HL-60 (cell line): ENCODE measurements around the gene MICU1.

Experiments
- DNase-seq, 2 experiments: peaks; one replicate each; pipeline ENCODE4 v3.0.0-alpha.2; 2010 to 2020; ENCODE audit warnings: low read depth in 1 of 2, low spot score in 1 of 2
- H3K27ac ChIP-seq: fragments of 250-450 bp; sonication (Bioruptor Pico); replicated peaks from 2 replicates; pipeline ENCODE4 v1.5.1; 2020; ENCODE audit warnings: mild to moderate bottlenecking, moderate library complexity
- H3K27me3 ChIP-seq: fragments of 250-450 bp; sonication (Bioruptor Pico); 2 replicates; pipeline ENCODE4 v1.5.1; 2021; ENCODE audit warnings: mild to moderate bottlenecking, moderate library complexity; ENCODE audit not compliant: insufficient read depth, poor library complexity, severe bottlenecking
- H3K4me3 ChIP-seq: replicated peaks from 2 replicates; pipeline ENCODE4 v1.5.1; 2011; ENCODE audit warnings: mild to moderate bottlenecking, control low read depth, low read length; ENCODE audit not compliant: insufficient read depth
- CTCF ChIP-seq: IDR thresholded peaks from one replicate; pipeline ENCODE4 v1.5.1; 2011; ENCODE audit warnings: low read length, control low read depth, inconsistent platforms; ENCODE audit not compliant: insufficient read depth
- GABPA ChIP-seq: IDR thresholded peaks from 2 replicates; pipeline ENCODE4 v1.6.1; 2012; ENCODE audit warnings: low read depth
- POLR2AphosphoS5 ChIP-seq: IDR thresholded peaks from 2 replicates; pipeline ENCODE4 v1.6.1; 2012; ENCODE audit warnings: low read depth
- REST ChIP-seq: IDR thresholded peaks from 2 replicates; pipeline ENCODE4 v1.6.1; 2012; ENCODE audit warnings: low read depth; ENCODE audit not compliant: insufficient replicate concordance
- SPI1 ChIP-seq: IDR thresholded peaks from 2 replicates; pipeline ENCODE4 v1.6.1; 2012; ENCODE audit warnings: low read depth, mild to moderate bottlenecking, borderline replicate concordance

The MICU1 gene

GRCh38 chr10:72573079-72573478, 52.8 kb downstream of the MICU1 start:
- Histone ChIP-seq H3K27ac (no peak overlapping the region), H3K27me3 (no peaks in the 10 kb centered on the region), H3K4me3 (no peak overlapping the region)
- no peak for DNase-seq
- TF ChIP-seq GABPA, result no peak
- no peak for TF ChIP-seq SPI1
- TF ChIP-seq CTCF, result no peak
- TF ChIP-seq POLR2AphosphoS5, result no peak
- no peak for TF ChIP-seq REST

GRCh38 chr10:72567889-72568640, 57.8 kb downstream of the MICU1 start:
- no peak for TF ChIP-seq SPI1
- no peak for TF ChIP-seq POLR2AphosphoS5
- no peak for TF ChIP-seq REST
- no peak for TF ChIP-seq CTCF
- TF ChIP-seq GABPA, result no peak
- Histone ChIP-seq H3K27ac (no peak overlapping the region), H3K27me3 (no peaks in the 10 kb centered on the region), H3K4me3 (no peak overlapping the region)
- no peak for DNase-seq

GRCh38 chr10:72567421-72567820, 58.5 kb downstream of the MICU1 start:
- no peak overlapping the region for H3K27ac ChIP-seq
- no peaks in the 10 kb centered on the region for H3K27me3 ChIP-seq
- no peak overlapping the region for H3K4me3 ChIP-seq
- DNase-seq, result no peak
- TF ChIP-seq GABPA (no peak), REST (no peak), CTCF (no peak), SPI1 (no peak), POLR2AphosphoS5 (no peak)
